H9 (cell line): ENCODE measurements around the gene GRIK4. TPM values are rescaled to one million over a fixed set of nuclear protein-coding genes. Genes with fewer than 3 reads are reported as not detected.
A peak's percentile ranks its signal among the peaks of the same experiment; 100 is the strongest.

Source experiments
- DNase-seq: peaks from one replicate; pipeline ENCODE4 v3.0.0-alpha.2; 2017
- H2AFZ ChIP-seq: one replicate; pipeline ENCODE4 v1.6.1; 2013; ENCODE audit warnings: mild to moderate bottlenecking, low read length, control low read depth, moderate library complexity
- H2AK5ac ChIP-seq: 2 replicates; pipeline ENCODE4 v1.6.1; 2013; ENCODE audit warnings: low read length, control low read depth, mixed read lengths; ENCODE audit not compliant: insufficient read length
- H2BK120ac ChIP-seq: one replicate; pipeline ENCODE4 v1.6.1; 2013; ENCODE audit warnings: low read depth, mild to moderate bottlenecking, low read length, control low read depth, inconsistent platforms; ENCODE audit not compliant: poor library complexity, severe bottlenecking
- H2BK12ac ChIP-seq: 2 replicates; pipeline ENCODE4 v1.6.1; 2013; ENCODE audit warnings: low read length, control low read depth, mixed read lengths, low read depth; ENCODE audit not compliant: insufficient read length
- H2BK15ac ChIP-seq: 2 replicates; pipeline ENCODE4 v1.6.1; 2013; ENCODE audit warnings: low read depth, low read length, control low read depth
- H2BK20ac ChIP-seq: one replicate; pipeline ENCODE4 v1.6.1; 2013; ENCODE audit warnings: low read depth, mild to moderate bottlenecking, low read length, control low read depth, inconsistent platforms; ENCODE audit not compliant: poor library complexity, severe bottlenecking
- H2BK5ac ChIP-seq: 2 replicates; pipeline ENCODE4 v1.6.1; 2013; ENCODE audit warnings: low read length, control low read depth, mixed read lengths; ENCODE audit not compliant: insufficient read length
- H3K14ac ChIP-seq: 2 replicates; pipeline ENCODE4 v1.6.1; 2013; ENCODE audit warnings: low read length, control low read depth; ENCODE audit not compliant: insufficient read depth
- H3K18ac ChIP-seq: 2 replicates; pipeline ENCODE4 v1.6.1; 2013; ENCODE audit warnings: low read depth, mild to moderate bottlenecking, mixed read lengths, low read length, control low read depth; ENCODE audit not compliant: insufficient read length
- H3K23ac ChIP-seq: 2 replicates; pipeline ENCODE4 v1.6.1; 2013; ENCODE audit warnings: low read length, control low read depth, mixed read lengths, low read depth; ENCODE audit not compliant: insufficient read length
- H3K23me2 ChIP-seq: 2 replicates; pipeline ENCODE4 v1.6.1; 2013; ENCODE audit warnings: low read depth, mild to moderate bottlenecking, mixed read lengths, low read length, control low read depth; ENCODE audit not compliant: insufficient read length, poor library complexity, severe bottlenecking
- H3K27ac ChIP-seq: 2 replicates; pipeline ENCODE4 v1.5.1; 2013; ENCODE audit warnings: low read length, control low read depth, mixed read lengths, low read depth; ENCODE audit not compliant: insufficient read length
- H3K27me3 ChIP-seq: 2 replicates; pipeline ENCODE4 v1.6.1; 2013; ENCODE audit warnings: low read length, control low read depth, inconsistent platforms; ENCODE audit not compliant: insufficient read depth
- H3K4ac ChIP-seq: 2 replicates; pipeline ENCODE4 v1.6.1; 2013; ENCODE audit warnings: low read depth, mild to moderate bottlenecking, control low read depth, inconsistent platforms, low read length, moderate library complexity
- H3K4me1 ChIP-seq: 2 replicates; pipeline ENCODE4 v1.6.1; 2013; ENCODE audit warnings: low read length, control low read depth, inconsistent platforms; ENCODE audit not compliant: insufficient read depth
- H3K4me2 ChIP-seq: 2 replicates; pipeline ENCODE4 v1.6.1; 2013; ENCODE audit warnings: low read length, control low read depth, mixed read lengths; ENCODE audit not compliant: insufficient read length, insufficient read depth
- H3K56ac ChIP-seq: 2 replicates; pipeline ENCODE4 v1.6.1; 2013; ENCODE audit warnings: low read depth, mild to moderate bottlenecking, mixed read lengths, low read length, control low read depth; ENCODE audit not compliant: insufficient read length
- H3K79me1 ChIP-seq: 2 replicates; pipeline ENCODE4 v1.6.1; 2013; ENCODE audit warnings: low read depth, mild to moderate bottlenecking, moderate library complexity, low read length, control low read depth, inconsistent platforms; ENCODE audit not compliant: insufficient read depth, poor library complexity, severe bottlenecking
- H3K79me2 ChIP-seq: 2 replicates; pipeline ENCODE4 v1.6.1; 2013; ENCODE audit warnings: low read length, control low read depth, inconsistent platforms; ENCODE audit not compliant: insufficient read depth
- H3K9ac ChIP-seq: 2 replicates; pipeline ENCODE4 v1.6.1; 2013; ENCODE audit warnings: low read length, control low read depth, mixed read lengths; ENCODE audit not compliant: insufficient read length; ENCODE audit errors: extremely low read depth
- H3K9me3 ChIP-seq: one replicate; pipeline ENCODE4 v1.6.1; 2013; ENCODE audit warnings: low read depth, low read length, inconsistent platforms; ENCODE audit not compliant: control insufficient read depth
- H3T11ph ChIP-seq: one replicate; pipeline ENCODE4 v1.6.1; 2013; ENCODE audit warnings: mild to moderate bottlenecking, low read length, control low read depth, inconsistent platforms
- H4K20me1 ChIP-seq: one replicate; pipeline ENCODE4 v1.6.1; 2013; ENCODE audit not compliant: control insufficient read depth, insufficient read length, insufficient read depth
- H4K5ac ChIP-seq: 2 replicates; pipeline ENCODE4 v1.6.1; 2013; ENCODE audit warnings: low read depth, mild to moderate bottlenecking, mixed read lengths, low read length, control low read depth; ENCODE audit not compliant: insufficient read length
- H4K8ac ChIP-seq: replicated peaks from 2 replicates; pipeline ENCODE4 v1.6.1; 2013; ENCODE audit warnings: low read length, control low read depth, mixed read lengths, low read depth; ENCODE audit not compliant: insufficient read length
- H4K91ac ChIP-seq: 2 replicates; pipeline ENCODE4 v1.6.1; 2013; ENCODE audit warnings: low read depth, mild to moderate bottlenecking, moderate library complexity, mixed read lengths, low read length, control low read depth; ENCODE audit not compliant: insufficient read length
- H3K27ac Mint-ChIP-seq, 3 experiments: 2 replicates in 2 of 3; 3 replicates in 1 of 3; pipeline ENCODE4 v1.8.0; 2020 to 2021; ENCODE audit warnings: mixed read lengths in 3 of 3, mild to moderate bottlenecking in 1 of 3, moderate library complexity in 1 of 3
- H3K27me3 Mint-ChIP-seq: 2 replicates; pipeline ENCODE4 v1.8.0; 2021; ENCODE audit warnings: low read depth, mild to moderate bottlenecking, moderate library complexity, mixed read lengths
- H3K36me3 Mint-ChIP-seq, 3 experiments: 2 replicates in 2 of 3; 3 replicates in 1 of 3; pipeline ENCODE4 v1.8.0; 2020 to 2021; ENCODE audit warnings: low read depth in 3 of 3, mixed read lengths in 3 of 3; ENCODE audit not compliant: insufficient read depth in 1 of 3
- H3K4me1 Mint-ChIP-seq, 2 experiments: 2 replicates each; pipeline ENCODE4 v1.8.0; 2020; ENCODE audit warnings: mixed read lengths in 2 of 2
- H3K4me3 Mint-ChIP-seq, 2 experiments: 2 replicates in 1 of 2; 3 replicates in 1 of 2; pipeline ENCODE4 v1.8.0; 2020 to 2021; ENCODE audit warnings: mild to moderate bottlenecking in 2 of 2, mixed read lengths in 2 of 2, moderate library complexity in 1 of 2
- H3K9me3 Mint-ChIP-seq, 2 experiments: 2 replicates in 1 of 2; 3 replicates in 1 of 2; pipeline ENCODE4 v1.8.0; 2020; ENCODE audit warnings: mild to moderate bottlenecking in 2 of 2, mixed read lengths in 2 of 2, moderate library complexity in 1 of 2
- CTCF ChIP-seq: fragments of 200-600 bp; sonication (generic); conservative IDR thresholded peaks from 3 replicates; pipeline ENCODE4 v1.8.0; 2021; ENCODE audit warnings: antibody characterized with exemption, mild to moderate bottlenecking
- WGBS: extraction: QIAGEN DNeasy Blood & Tissue Kit; methylation state at CpG from one replicate; pipeline ENCODE4 v1.1.7; 2013; ENCODE audit warnings: missing lambda C conversion rate, low lambda C conversion rate, mixed read lengths; ENCODE audit not compliant: insufficient read length; ENCODE audit errors: extremely low coverage; 5-methylcytosine and 5-hydroxymethylcytosine counted together
- total RNA-seq: library from RNA; stranded (reverse); gene quantifications from 2 replicates; pipeline ENCODE4 v1.2.1, GENCODE V29; 2021

The GRIK4 gene
- total RNA-seq, 1 experiment from 2014 or later, result 2.3 TPM

GRCh38 chr11:120774591-120775386 lies 263.2 kb downstream of the GRIK4 start:
- no peak overlapping the region for H3K56ac ChIP-seq
- 0 out of 7 replicates have a peak overlapping the region, but pooled peaks of 1 of the 3 experiments have one; percentile 65 for H3K27ac Mint-ChIP-seq
- no peak overlapping the region for H3K4ac ChIP-seq
- H3K9me3 ChIP-seq, result no peaks in the 10 kb centered on the region
- H4K8ac ChIP-seq, result no peak overlapping the region
- H3K23me2 ChIP-seq, result no peaks in the 10 kb centered on the region
- no CpG with 5 or more reads among the region's 7 CpGs for WGBS
- no peak overlapping the region for H2BK20ac ChIP-seq
- peaks cover 12 to 13% of the 10 kb centered on the region in 2 experiments for H3K9me3 Mint-ChIP-seq
- H3K23ac ChIP-seq, result no peak overlapping the region
- no peak overlapping the region for H3K27ac ChIP-seq
- no peak overlapping the region for H2BK15ac ChIP-seq
- H4K91ac ChIP-seq, result no peak overlapping the region
- H3K4me3 Mint-ChIP-seq, result peak overlapping the region in 1 of 2 experiments; percentile 0; a peak in 1 of 5 replicates
- no peak for TF ChIP-seq CTCF
- H4K5ac ChIP-seq, result no peak overlapping the region
- H3K4me1 Mint-ChIP-seq, result peaks cover 64 to 66% of the 10 kb centered on the region in 2 experiments
- peaks cover 12% of the 10 kb centered on the region; the same call in 1 of the 2 replicates for H3K4me1 ChIP-seq
- no peaks in the 10 kb centered on the region for H3K27me3 ChIP-seq
- H3K27me3 Mint-ChIP-seq, result no peaks in the 10 kb centered on the region; the same call in 1 of the 2 replicates
- no peak overlapping the region for H2BK12ac ChIP-seq
- DNase-seq, result peak; percentile 16
- H2AK5ac ChIP-seq, result no peak overlapping the region
- peaks cover 9 to 25% (median 12%) of the 10 kb centered on the region in 3 experiments for H3K36me3 Mint-ChIP-seq
- no peak overlapping the region for H2BK5ac ChIP-seq
- no peak overlapping the region for H3K14ac ChIP-seq
- H3K9ac ChIP-seq, result no peak overlapping the region
- no peaks in the 10 kb centered on the region for H3K79me2 ChIP-seq
- no peaks in the 10 kb centered on the region for H3K79me1 ChIP-seq
- H4K20me1 ChIP-seq, result no peaks in the 10 kb centered on the region
- H2BK120ac ChIP-seq, result no peak overlapping the region
- no peak overlapping the region for H3T11ph ChIP-seq
- no peak overlapping the region for H2AFZ ChIP-seq
- no peak overlapping the region for H3K18ac ChIP-seq
- H3K4me2 ChIP-seq, result no peak overlapping the region
